MM.1S (cell line): ENCODE data around the gene ANKRD12.

Experiments
- DNase-seq: peaks from one replicate; pipeline ENCODE4 v3.0.0-alpha.2; 2015
- H2AFZ ChIP-seq: fragments of 300-600 bp; sonication (generic); 2 replicates; pipeline ENCODE4 v1.6.0; 2016; ENCODE audit warnings: antibody characterized with exemption, low read length
- H3F3A ChIP-seq: fragments of 300-600 bp; sonication (generic); 2 replicates; pipeline ENCODE4 v1.6.1; 2016; ENCODE audit warnings: mild to moderate bottlenecking, antibody characterized with exemption, low read length, moderate library complexity, mixed read lengths; ENCODE audit not compliant: insufficient read depth
- H3K27ac ChIP-seq: fragments of 300-600 bp; sonication (generic); 2 replicates; pipeline ENCODE4 v1.5.1; 2016; ENCODE audit warnings: mild to moderate bottlenecking, low read length
- H3K27me3 ChIP-seq: fragments of 300-600 bp; sonication (generic); replicated peaks from 2 replicates; pipeline ENCODE4 v1.6.0; 2016; ENCODE audit warnings: low read length; ENCODE audit not compliant: insufficient read depth
- H3K36me3 ChIP-seq: fragments of 300-600 bp; sonication (generic); replicated peaks from 2 replicates; pipeline ENCODE4 v1.6.1; 2016; ENCODE audit warnings: mild to moderate bottlenecking, low read length, mixed read lengths; ENCODE audit not compliant: insufficient read depth
- H3K4me1 ChIP-seq: fragments of 300-600 bp; sonication (generic); 2 replicates; pipeline ENCODE4 v1.6.1; 2016; ENCODE audit warnings: low read length, mixed read lengths
- H3K4me2 ChIP-seq: fragments of 300-600 bp; sonication (generic); 2 replicates; pipeline ENCODE4 v1.6.0; 2016; ENCODE audit warnings: low read depth, low read length
- H3K4me3 ChIP-seq: fragments of 300-600 bp; sonication (generic); 2 replicates; pipeline ENCODE4 v1.5.1; 2016; ENCODE audit warnings: low read length, mixed read lengths
- H3K79me2 ChIP-seq: fragments of 300-600 bp; sonication (generic); 2 replicates; pipeline ENCODE4 v1.6.1; 2016; ENCODE audit warnings: mixed run types, low read length, mixed read lengths
- H3K9ac ChIP-seq: fragments of 300-600 bp; sonication (generic); 2 replicates; pipeline ENCODE4 v1.6.1; 2016; ENCODE audit warnings: low read length, mixed read lengths
- H3K9me2 ChIP-seq: fragments of 300-600 bp; sonication (generic); replicated peaks from 2 replicates; pipeline ENCODE4 v1.6.1; 2016; ENCODE audit warnings: mild to moderate bottlenecking, low read length, mixed read lengths; ENCODE audit not compliant: insufficient read depth
- H3K9me3 ChIP-seq: fragments of 300-600 bp; sonication (generic); replicated peaks from 2 replicates; pipeline ENCODE4 v1.6.1; 2016; ENCODE audit warnings: mild to moderate bottlenecking, low read length, mixed read lengths; ENCODE audit not compliant: insufficient read depth
- H4K20me1 ChIP-seq: fragments of 300-600 bp; sonication (generic); 2 replicates; pipeline ENCODE4 v1.6.1; 2016; ENCODE audit warnings: mild to moderate bottlenecking, low read length, moderate library complexity, mixed read lengths; ENCODE audit not compliant: insufficient read depth
- CTCF ChIP-seq: fragments of 300-600 bp; sonication (generic); IDR thresholded peaks from 2 replicates; pipeline ENCODE4 v1.5.1; 2016; ENCODE audit warnings: antibody characterized with exemption, low read length, mixed read lengths
- EZH2 ChIP-seq: fragments of 300-600 bp; sonication (generic); optimal IDR thresholded peaks from 2 replicates; pipeline ENCODE3; 2017; ENCODE audit warnings: low read depth, mild to moderate bottlenecking, antibody characterized with exemption, low read length, mixed read lengths
- EZH2phosphoT487 ChIP-seq: fragments of 300-600 bp; sonication (generic); IDR thresholded peaks from 2 replicates; pipeline ENCODE4 v1.6.1; 2018; ENCODE audit warnings: antibody characterized with exemption, low read length

The ANKRD12 gene

DNA sequence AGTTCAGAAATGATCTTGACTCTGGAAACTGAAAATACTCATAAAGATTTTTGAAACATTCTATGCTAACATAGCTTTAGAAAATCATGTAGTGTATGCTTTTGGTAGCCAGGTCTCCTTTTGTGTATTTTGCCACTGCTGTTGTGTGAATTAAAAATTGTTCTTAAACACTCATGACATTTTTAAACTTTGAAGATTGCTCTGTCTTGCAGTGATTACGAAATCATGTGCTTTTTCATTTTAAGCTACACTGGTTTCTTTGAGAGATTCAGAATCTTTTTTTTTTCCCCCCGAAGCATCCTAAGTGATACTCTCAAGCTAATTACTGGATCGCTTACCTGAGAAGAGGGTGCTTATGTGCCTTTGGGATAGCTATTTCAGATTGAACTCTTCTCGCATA, 60.0 kb downstream of the ANKRD12 start:
- Histone ChIP-seq H3K9me2 (no peaks in the 10 kb centered on the region), H2AFZ (no peak overlapping the region), H3K4me2 (no peak overlapping the region), H3K27ac (no peak overlapping the region), H3F3A (peaks cover 21% of the 10 kb centered on the region), H3K4me3 (no peak overlapping the region), H4K20me1 (peaks cover 42% of the 10 kb centered on the region), H3K4me1 (no peaks in the 10 kb centered on the region; the same call in 1 of the 2 replicates), H3K9me3 (no peaks in the 10 kb centered on the region), H3K9ac (no peak overlapping the region), H3K36me3 (peaks cover 26% of the 10 kb centered on the region), H3K27me3 (no peaks in the 10 kb centered on the region), H3K79me2 (peaks cover 98% of the 10 kb centered on the region)
- TF ChIP-seq CTCF (no peak), EZH2phosphoT487 (no peak), EZH2 (no peak)
- DNase-seq = no peak

DNA sequence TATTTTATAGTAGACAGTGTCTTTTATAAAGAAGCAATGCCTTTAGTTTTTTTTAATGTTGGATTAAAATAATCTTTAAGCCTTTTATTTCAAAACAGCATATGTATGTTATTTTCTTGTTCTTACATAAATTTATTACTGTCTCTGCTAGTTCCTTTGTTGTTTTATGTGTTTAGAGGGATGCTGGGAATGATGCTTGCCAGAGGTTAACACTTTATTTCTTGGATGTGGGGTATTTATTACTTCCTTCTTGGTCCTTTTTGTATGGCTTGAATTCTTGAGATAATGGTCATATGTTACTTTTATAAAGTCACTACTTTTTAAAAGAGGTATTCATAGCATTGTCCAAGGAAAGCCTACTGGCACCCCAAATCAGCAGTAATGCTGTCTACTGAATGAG, 63.1 kb downstream of the ANKRD12 start:
- no peaks in the 10 kb centered on the region; the same call in 1 of the 2 replicates for H3K4me1 ChIP-seq
- peaks cover 99% of the 10 kb centered on the region for H3K79me2 ChIP-seq
- H3K4me3 ChIP-seq = no peak overlapping the region
- TF ChIP-seq CTCF = no peak
- no peak for TF ChIP-seq EZH2
- no peak for TF ChIP-seq EZH2phosphoT487
- peaks cover 35% of the 10 kb centered on the region; the same call in 1 of the 2 replicates for H3K36me3 ChIP-seq
- no peak for DNase-seq
- H3K4me2 ChIP-seq = no peak overlapping the region
- H3F3A ChIP-seq = peaks cover 24% of the 10 kb centered on the region
- no peak overlapping the region for H3K27ac ChIP-seq
- H3K9ac ChIP-seq = no peak overlapping the region
- peaks cover 36% of the 10 kb centered on the region for H4K20me1 ChIP-seq
- H3K27me3 ChIP-seq = no peaks in the 10 kb centered on the region
- no peak overlapping the region for H2AFZ ChIP-seq
- H3K9me3 ChIP-seq = no peaks in the 10 kb centered on the region
- H3K9me2 ChIP-seq = no peaks in the 10 kb centered on the region

GRCh38 chr18:9201224-9201623, 64.6 kb downstream of the ANKRD12 start:
- no peak for DNase-seq
- Histone ChIP-seq H4K20me1 (peaks cover 46% of the 10 kb centered on the region), H3K9me2 (no peaks in the 10 kb centered on the region), H3K36me3 (peaks cover 35% of the 10 kb centered on the region; the same call in 1 of the 2 replicates), H3K79me2 (peaks cover 99% of the 10 kb centered on the region), H3K4me2 (no peak overlapping the region), H3K27me3 (no peaks in the 10 kb centered on the region), H3K4me1 (peaks cover 4% of the 10 kb centered on the region; the same call in 1 of the 2 replicates), H2AFZ (no peak overlapping the region), H3K9me3 (no peaks in the 10 kb centered on the region), H3K27ac (no peak overlapping the region), H3K4me3 (no peak overlapping the region), H3K9ac (no peak overlapping the region), H3F3A (peaks cover 34% of the 10 kb centered on the region)
- TF ChIP-seq EZH2phosphoT487 (no peak), CTCF (no peak), EZH2 (no peak)
